GM23338 (cell line): ENCODE measurements around the gene BRI3. TPM values are rescaled to one million over a fixed set of nuclear protein-coding genes. Genes with fewer than 3 reads are reported as not detected.

Experiments
- ATAC-seq: fragments of 200-7000 bp; cut with Tn5 transposase; 3 replicates; pipeline ENCODE4 v1.9.1; 2020
- DNase-seq: peaks from one replicate; pipeline ENCODE4 v3.0.0-alpha.2; 2015; ENCODE audit warnings: low spot score
- H2AFZ ChIP-seq: fragments of 200-600 bp; sonication (generic); 2 replicates; pipeline ENCODE4 v1.8.0; 2016; ENCODE audit warnings: antibody characterized with exemption, mild to moderate bottlenecking, moderate library complexity
- H3F3A ChIP-seq: fragments of 200-600 bp; sonication (generic); replicated peaks from 2 replicates; pipeline ENCODE4 v1.8.0; 2017; ENCODE audit warnings: antibody characterized with exemption, mixed run types, low read depth
- H3K27ac ChIP-seq: fragments of 200-600 bp; sonication (generic); 2 replicates; pipeline ENCODE4 v1.6.1; 2016; ENCODE audit warnings: low read depth
- H3K27me3 ChIP-seq: fragments of 200-600 bp; sonication (generic); 2 replicates; pipeline ENCODE4 v1.8.0; 2016; ENCODE audit warnings: mild to moderate bottlenecking, mixed run types, moderate library complexity; ENCODE audit not compliant: insufficient read depth
- H3K36me3 ChIP-seq: fragments of 200-600 bp; sonication (generic); 2 replicates; pipeline ENCODE4 v1.8.0; 2016; ENCODE audit warnings: mild to moderate bottlenecking; ENCODE audit not compliant: insufficient read depth
- H3K4me1 ChIP-seq: fragments of 200-600 bp; sonication (generic); 2 replicates; pipeline ENCODE4 v1.8.0; 2016; ENCODE audit warnings: mild to moderate bottlenecking, moderate library complexity; ENCODE audit not compliant: insufficient read depth
- H3K4me2 ChIP-seq: fragments of 200-600 bp; sonication (generic); 2 replicates; pipeline ENCODE4 v1.7.1; 2017; ENCODE audit warnings: mixed run types
- H3K4me3 ChIP-seq: fragments of 200-600 bp; sonication (generic); 2 replicates; pipeline ENCODE4 v1.6.1; 2016; ENCODE audit warnings: mixed run types
- H3K79me2 ChIP-seq: fragments of 200-600 bp; sonication (generic); replicated peaks from 2 replicates; pipeline ENCODE4 v1.8.0; 2017; ENCODE audit warnings: mild to moderate bottlenecking; ENCODE audit not compliant: insufficient read depth
- H3K9me2 ChIP-seq: fragments of 200-600 bp; sonication (generic); 2 replicates; pipeline ENCODE4 v1.8.0; 2017; ENCODE audit not compliant: insufficient read depth
- H4K20me1 ChIP-seq: fragments of 200-600 bp; sonication (generic); replicated peaks from 2 replicates; pipeline ENCODE4 v1.8.0; 2017; ENCODE audit warnings: mild to moderate bottlenecking; ENCODE audit not compliant: insufficient read depth
- H3K27ac Mint-ChIP-seq: 2 replicates; pipeline ENCODE4 v1.8.0; 2020; ENCODE audit warnings: inconsistent platforms, mild to moderate bottlenecking, moderate library complexity, mixed read lengths
- H3K27me3 Mint-ChIP-seq: 3 replicates; pipeline ENCODE4 v1.8.0; 2022; ENCODE audit warnings: low read depth, mild to moderate bottlenecking, moderate library complexity, mixed read lengths, inconsistent platforms; ENCODE audit not compliant: insufficient read depth, poor library complexity
- H3K36me3 Mint-ChIP-seq: 3 replicates; pipeline ENCODE4 v1.8.0; 2021; ENCODE audit warnings: low read depth, mild to moderate bottlenecking, inconsistent platforms, moderate library complexity, mixed read lengths
- H3K4me1 Mint-ChIP-seq: 3 replicates; pipeline ENCODE4 v1.8.0; 2020; ENCODE audit warnings: mild to moderate bottlenecking, inconsistent platforms, mixed read lengths
- H3K4me3 Mint-ChIP-seq: 3 replicates; pipeline ENCODE4 v1.8.0; 2021; ENCODE audit warnings: moderate library complexity, mild to moderate bottlenecking, inconsistent platforms, mixed read lengths
- H3K9me3 Mint-ChIP-seq: 3 replicates; pipeline ENCODE4 v1.8.0; 2020; ENCODE audit warnings: moderate library complexity, mild to moderate bottlenecking, inconsistent platforms, mixed read lengths
- EZH2 ChIP-seq: fragments of 200-600 bp; sonication (generic); IDR thresholded peaks from one replicate; pipeline ENCODE4 v1.8.0; 2017; ENCODE audit warnings: antibody characterized with exemption, mild to moderate bottlenecking, low read depth; ENCODE audit not compliant: unreplicated experiment
- EZH2phosphoT487 ChIP-seq: fragments of 200-600 bp; sonication (generic); IDR thresholded peaks from one replicate; pipeline ENCODE4 v1.8.1; 2018; ENCODE audit warnings: antibody characterized with exemption; ENCODE audit not compliant: unreplicated experiment
- JUNB ChIP-seq: IDR thresholded peaks from one replicate; pipeline ENCODE4 v1.6.1; 2016; ENCODE audit warnings: antibody characterized with exemption; ENCODE audit not compliant: unreplicated experiment
- NANOG ChIP-seq: IDR thresholded peaks from 2 replicates; pipeline ENCODE4 v1.6.1; 2016; ENCODE audit warnings: antibody characterized with exemption, borderline replicate concordance
- POLR2AphosphoS5 ChIP-seq: IDR thresholded peaks from 2 replicates; pipeline ENCODE4 v1.6.1; 2016; ENCODE audit warnings: antibody characterized with exemption, low read depth
- REST ChIP-seq: IDR thresholded peaks from one replicate; pipeline ENCODE4 v1.6.1; 2018; ENCODE audit warnings: antibody characterized with exemption; ENCODE audit not compliant: unreplicated experiment
- ZNF114 ChIP-seq: fragments of 250-450 bp; sonication (Bioruptor Pico); IDR thresholded peaks from 2 replicates; pipeline ENCODE4 v1.5.0; 2020; ENCODE audit warnings: mild to moderate bottlenecking, moderate library complexity
- ZNF331 ChIP-seq: fragments of 250-450 bp; sonication (Bioruptor Pico); IDR thresholded peaks from 2 replicates; pipeline ENCODE4 v1.5.0; 2020; ENCODE audit warnings: low read depth, mild to moderate bottlenecking, moderate library complexity
- ZNF462 ChIP-seq: fragments of 250-450 bp; sonication (Bioruptor Pico); IDR thresholded peaks from 2 replicates; pipeline ENCODE4 v1.5.0; 2020; ENCODE audit warnings: mild to moderate bottlenecking, moderate library complexity
- polyA plus RNA-seq: library from polyadenylated mRNA; unstranded; fragments of >200 nt; fragmentation: Nextera tagmentation; extraction: Ambion mirVana; gene quantifications from 2 replicates; pipeline ENCODE4 v1.2.1, GENCODE V29; 2016
- total RNA-seq: library from RNA; depleted of rRNA; stranded (reverse); fragments of >200 nt; shearing (Covaris generic); gene quantifications from 2 replicates; pipeline ENCODE4 v1.2.3, GENCODE V29; 2014
- TF ChIP-seq, protein P1 (sequence below), 2 experiments: fragments of 200-600 bp in 1 of 2; sonication (generic) in 1 of 2; conservative IDR thresholded peaks; 2 replicates each; pipeline versions ENCODE4 v1.5.1 to v1.6.1; 2016 to 2017; ENCODE audit warnings: antibody characterized with exemption in 2 of 2, low read depth in 2 of 2, mild to moderate bottlenecking in 2 of 2, moderate library complexity in 1 of 2

The BRI3 gene
- total and polyA plus RNA-seq, 2 experiments from 2014 or later = 21.7 to 66.1 TPM

DNA sequence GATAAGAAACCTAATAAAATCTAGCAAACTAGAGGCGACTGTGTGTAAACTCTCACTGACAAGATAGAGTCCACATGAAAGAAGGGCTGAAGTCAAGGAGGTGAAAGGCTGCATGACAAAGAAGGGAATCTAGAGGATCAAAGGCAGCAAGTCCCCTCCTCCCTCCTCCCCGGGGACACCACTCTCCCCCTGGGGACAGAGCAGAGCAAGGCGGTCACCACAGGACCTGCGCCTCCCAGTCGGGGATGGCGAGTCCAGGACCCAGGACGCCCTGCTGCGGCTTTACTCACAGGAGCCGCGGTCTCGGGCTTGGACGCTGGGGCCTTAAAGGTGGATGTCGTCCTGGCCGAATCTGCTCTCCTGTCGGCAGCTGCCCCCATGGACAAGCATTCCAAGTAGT is 22.4 kb downstream of the BRI3 start (continued):
- TF ChIP-seq ZNF462 (CRISPR knock-in tag) (no peak), JUNB (no peak)

DNA sequence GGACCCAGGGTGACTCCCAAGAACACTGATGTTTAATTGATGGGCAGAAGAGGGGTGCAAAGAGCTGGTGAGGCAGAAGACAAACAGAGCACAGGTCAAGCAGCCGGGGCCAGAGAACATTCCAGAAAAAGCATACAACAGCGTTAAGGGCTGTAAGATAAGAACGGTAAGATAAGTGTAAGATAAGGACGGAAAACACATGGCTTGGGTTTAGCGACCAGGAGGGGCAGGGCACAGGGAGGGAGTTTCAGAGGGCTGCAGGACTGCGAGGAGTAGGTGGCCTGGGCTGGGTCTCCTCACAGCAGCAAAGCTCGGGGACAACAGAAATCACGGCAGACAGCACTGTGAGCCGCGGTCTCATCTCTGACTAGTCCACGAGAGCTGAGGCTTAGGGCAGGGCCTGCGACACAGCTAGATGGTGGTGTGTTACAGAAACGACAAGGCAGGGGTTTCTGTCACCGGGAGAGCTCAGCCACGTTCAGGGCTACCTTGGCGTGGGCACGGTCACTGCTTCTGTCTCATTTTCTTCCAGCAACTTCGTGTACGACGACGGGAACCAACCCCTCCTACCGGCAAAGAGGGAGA is 24.6 kb downstream of the BRI3 start:
- no peak for DNase-seq
- H3K4me1 Mint-ChIP-seq = peaks cover 11% of the 10 kb centered on the region
- H3K27ac Mint-ChIP-seq = peak overlapping the region; percentile 10; the same call in 1 of the 2 replicates
- no peak for ATAC-seq
- H4K20me1 ChIP-seq = peaks cover 9% of the 10 kb centered on the region; the same call in 1 of the 2 replicates
- H3K79me2 ChIP-seq = no peaks in the 10 kb centered on the region; the same call in 1 of the 2 replicates
- no peak overlapping the region for H3K4me2 ChIP-seq
- H3K27ac ChIP-seq = no peak overlapping the region
- H3K27me3 Mint-ChIP-seq = peaks cover 5% of the 10 kb centered on the region
- H3K4me1 ChIP-seq = no peaks in the 10 kb centered on the region; the same call in 1 of the 2 replicates
- no peaks in the 10 kb centered on the region for H3K9me3 Mint-ChIP-seq
- no peaks in the 10 kb centered on the region for H3K9me2 ChIP-seq
- no peaks in the 10 kb centered on the region; the same call in 1 of the 2 replicates for H3F3A ChIP-seq
- H2AFZ ChIP-seq = no peak overlapping the region
- no peak overlapping the region for H3K4me3 Mint-ChIP-seq
- H3K36me3 Mint-ChIP-seq = peaks cover 76% of the 10 kb centered on the region
- H3K4me3 ChIP-seq = no peak overlapping the region
- no peaks in the 10 kb centered on the region for H3K27me3 ChIP-seq
- peaks cover 25% of the 10 kb centered on the region for H3K36me3 ChIP-seq
- no peak for TF ChIP-seq REST
- no peak for TF ChIP-seq NANOG
- TF ChIP-seq EZH2 = no peak
- TF ChIP-seq, protein P1, sequence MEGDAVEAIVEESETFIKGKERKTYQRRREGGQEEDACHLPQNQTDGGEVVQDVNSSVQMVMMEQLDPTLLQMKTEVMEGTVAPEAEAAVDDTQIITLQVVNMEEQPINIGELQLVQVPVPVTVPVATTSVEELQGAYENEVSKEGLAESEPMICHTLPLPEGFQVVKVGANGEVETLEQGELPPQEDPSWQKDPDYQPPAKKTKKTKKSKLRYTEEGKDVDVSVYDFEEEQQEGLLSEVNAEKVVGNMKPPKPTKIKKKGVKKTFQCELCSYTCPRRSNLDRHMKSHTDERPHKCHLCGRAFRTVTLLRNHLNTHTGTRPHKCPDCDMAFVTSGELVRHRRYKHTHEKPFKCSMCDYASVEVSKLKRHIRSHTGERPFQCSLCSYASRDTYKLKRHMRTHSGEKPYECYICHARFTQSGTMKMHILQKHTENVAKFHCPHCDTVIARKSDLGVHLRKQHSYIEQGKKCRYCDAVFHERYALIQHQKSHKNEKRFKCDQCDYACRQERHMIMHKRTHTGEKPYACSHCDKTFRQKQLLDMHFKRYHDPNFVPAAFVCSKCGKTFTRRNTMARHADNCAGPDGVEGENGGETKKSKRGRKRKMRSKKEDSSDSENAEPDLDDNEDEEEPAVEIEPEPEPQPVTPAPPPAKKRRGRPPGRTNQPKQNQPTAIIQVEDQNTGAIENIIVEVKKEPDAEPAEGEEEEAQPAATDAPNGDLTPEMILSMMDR (conservative IDR thresholded peaks at IDR 0.05; ENCODE audit: low read depth in 2 of 2) = no peak
- no peak for TF ChIP-seq EZH2phosphoT487
- no peak for TF ChIP-seq POLR2AphosphoS5
- no peak for TF ChIP-seq ZNF331 (CRISPR knock-in tag)
- no peak for TF ChIP-seq ZNF114
